Measurements from ENCODE around the gene KHDC4.
"Not testable (repeated sequence)": the region's sequence is repeated elsewhere in the genome, so short reads cannot be mapped to it uniquely, and the experiment has no call there.

The KHDC4 gene

DNA sequence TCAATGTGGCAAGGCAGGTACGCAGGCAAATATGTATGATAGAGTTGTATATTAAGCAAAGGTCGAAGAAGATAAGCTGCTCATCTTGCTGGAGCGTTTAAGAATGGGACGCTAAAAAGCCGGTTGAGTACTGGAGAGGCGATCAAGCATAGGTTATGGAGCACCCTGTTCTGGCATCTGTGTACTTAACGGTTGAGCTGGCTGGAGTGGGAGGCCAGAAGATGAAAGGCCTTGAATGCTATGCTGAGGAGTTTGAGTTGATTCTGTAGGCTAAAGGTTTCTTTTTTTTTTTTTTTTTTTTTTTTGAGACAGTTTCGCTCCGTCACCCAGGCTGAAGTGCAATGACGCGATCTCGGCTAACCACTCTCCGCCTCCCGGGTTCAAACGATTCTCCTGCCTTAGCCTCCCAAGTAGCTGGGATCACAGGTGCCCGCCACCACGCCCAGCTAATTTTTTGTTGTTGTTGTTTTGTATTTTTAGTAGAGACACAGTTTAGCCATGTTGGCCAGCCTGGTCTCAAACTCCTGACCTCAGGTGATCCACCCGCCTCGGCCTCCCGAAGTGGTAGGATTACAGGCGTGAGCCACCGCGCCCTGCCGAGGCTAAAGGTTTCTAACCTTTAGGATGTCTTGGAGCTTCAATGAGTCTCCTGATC is 850 bp upstream of the KHDC4 start:
- DNase-seq (ENCODE audit: low read depth) = no peak
- H3K4me3 ChIP-seq (ENCODE audit: low read depth, low read length) = peak overlapping the region; percentile 99
- TF ChIP-seq, protein P1, sequence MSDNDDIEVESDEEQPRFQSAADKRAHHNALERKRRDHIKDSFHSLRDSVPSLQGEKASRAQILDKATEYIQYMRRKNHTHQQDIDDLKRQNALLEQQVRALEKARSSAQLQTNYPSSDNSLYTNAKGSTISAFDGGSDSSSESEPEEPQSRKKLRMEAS (IDR thresholded peaks at IDR 0.05; ENCODE audit: low read depth, low read length) = no peak
- TF ChIP-seq, protein P2, sequence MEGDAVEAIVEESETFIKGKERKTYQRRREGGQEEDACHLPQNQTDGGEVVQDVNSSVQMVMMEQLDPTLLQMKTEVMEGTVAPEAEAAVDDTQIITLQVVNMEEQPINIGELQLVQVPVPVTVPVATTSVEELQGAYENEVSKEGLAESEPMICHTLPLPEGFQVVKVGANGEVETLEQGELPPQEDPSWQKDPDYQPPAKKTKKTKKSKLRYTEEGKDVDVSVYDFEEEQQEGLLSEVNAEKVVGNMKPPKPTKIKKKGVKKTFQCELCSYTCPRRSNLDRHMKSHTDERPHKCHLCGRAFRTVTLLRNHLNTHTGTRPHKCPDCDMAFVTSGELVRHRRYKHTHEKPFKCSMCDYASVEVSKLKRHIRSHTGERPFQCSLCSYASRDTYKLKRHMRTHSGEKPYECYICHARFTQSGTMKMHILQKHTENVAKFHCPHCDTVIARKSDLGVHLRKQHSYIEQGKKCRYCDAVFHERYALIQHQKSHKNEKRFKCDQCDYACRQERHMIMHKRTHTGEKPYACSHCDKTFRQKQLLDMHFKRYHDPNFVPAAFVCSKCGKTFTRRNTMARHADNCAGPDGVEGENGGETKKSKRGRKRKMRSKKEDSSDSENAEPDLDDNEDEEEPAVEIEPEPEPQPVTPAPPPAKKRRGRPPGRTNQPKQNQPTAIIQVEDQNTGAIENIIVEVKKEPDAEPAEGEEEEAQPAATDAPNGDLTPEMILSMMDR (IDR thresholded peaks at IDR 0.05; ENCODE audit: low read depth, low read length) = no peak
- no peak for TF ChIP-seq POLR2A (IDR thresholded peaks at IDR 0.05; ENCODE audit: extremely low read depth, insufficient read length)
- TF ChIP-seq MYC (IDR thresholded peaks at IDR 0.05; ENCODE audit: low read depth, low read length) = no peak

DNA sequence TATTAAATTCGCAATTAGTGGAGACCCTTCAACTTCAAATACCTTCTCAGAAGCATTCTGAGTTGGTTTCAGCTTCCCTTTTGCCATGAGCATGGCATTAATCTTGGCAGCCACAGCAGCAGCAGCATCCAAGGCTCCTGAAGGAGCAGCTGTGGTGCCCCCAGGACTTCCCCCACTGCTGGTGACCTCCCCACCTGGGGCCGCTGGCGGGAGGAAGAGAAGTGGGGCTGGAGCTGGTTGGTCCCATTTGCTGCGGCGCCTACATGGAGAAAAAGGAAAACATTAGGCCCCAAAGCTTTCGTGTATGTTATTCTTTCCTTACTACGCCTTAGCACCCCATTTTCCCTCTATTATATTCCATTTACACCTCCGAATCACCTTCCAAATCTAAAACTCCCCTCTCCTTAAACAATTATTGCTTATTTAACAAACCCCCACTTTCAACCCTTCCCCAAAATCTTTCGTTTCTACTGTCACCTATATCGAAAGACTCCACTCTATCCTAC is 569 bp downstream of the KHDC4 start:
- H3K4me3 ChIP-seq (ENCODE audit: low read depth, low read length) = peak overlapping the region; percentile 99
- TF ChIP-seq MYC (IDR thresholded peaks at IDR 0.05; ENCODE audit: low read depth, low read length) (no peak), POLR2A (IDR thresholded peaks at IDR 0.05; ENCODE audit: extremely low read depth, insufficient read length) (no peak)
- TF ChIP-seq, protein P1 (IDR thresholded peaks at IDR 0.05; ENCODE audit: low read depth, low read length) = no peak
- TF ChIP-seq, protein P2 (IDR thresholded peaks at IDR 0.05; ENCODE audit: low read depth, low read length) = no peak
- DNase-seq (ENCODE audit: low read depth) = peak; percentile 39

DNA sequence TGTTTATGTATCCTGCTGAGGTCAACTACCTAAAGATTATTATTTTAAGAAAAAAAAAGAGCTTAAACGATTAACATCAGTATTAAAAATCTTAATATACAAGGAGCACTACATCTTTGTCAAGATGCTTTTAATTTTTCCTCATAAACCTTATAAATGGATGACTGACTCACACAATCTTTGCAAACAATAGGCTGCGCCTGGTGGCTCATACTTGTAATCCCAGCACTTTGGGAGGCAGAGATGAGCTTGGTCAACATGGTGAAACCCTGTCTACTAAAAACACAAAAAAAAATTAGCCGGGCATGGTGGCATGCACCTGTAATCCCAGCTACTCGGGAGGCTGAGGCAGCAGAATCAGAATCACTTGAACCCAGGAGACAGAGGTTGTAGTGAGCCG is 1.7 kb downstream of the KHDC4 start:
- H3K4me3 ChIP-seq (ENCODE audit: low read depth, low read length) = peak overlapping the region; percentile 99
- no peak for DNase-seq (ENCODE audit: low read depth)
- TF ChIP-seq POLR2A (IDR thresholded peaks at IDR 0.05; ENCODE audit: extremely low read depth, insufficient read length) = no peak
- TF ChIP-seq, protein P2 (IDR thresholded peaks at IDR 0.05; ENCODE audit: low read depth, low read length) = no peak
- no peak for TF ChIP-seq MYC (IDR thresholded peaks at IDR 0.05; ENCODE audit: low read depth, low read length)
- TF ChIP-seq, protein P1 (IDR thresholded peaks at IDR 0.05; ENCODE audit: low read depth, low read length) = no peak

DNA sequence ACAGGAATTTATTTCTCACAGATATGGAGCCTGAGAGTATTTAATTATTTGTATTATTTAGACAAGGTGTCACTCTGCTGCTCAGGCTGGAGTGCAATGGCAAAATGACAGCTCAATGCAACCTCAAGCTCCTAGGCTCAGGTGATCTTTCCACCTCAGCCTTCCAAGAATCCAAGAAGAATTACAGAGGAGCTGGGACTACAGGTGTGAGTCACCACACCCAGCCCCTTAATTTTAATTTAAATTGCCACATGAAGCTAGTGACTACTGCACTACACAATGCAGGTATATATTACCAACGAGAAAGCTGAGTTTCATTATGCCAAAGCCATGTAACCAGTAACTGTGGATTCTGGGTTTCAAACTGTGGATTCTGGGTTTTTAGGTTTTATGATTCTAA is 2.1 kb downstream of the KHDC4 start:
- no peak for TF ChIP-seq MYC (IDR thresholded peaks at IDR 0.05; ENCODE audit: low read depth, low read length)
- no peak for TF ChIP-seq POLR2A (IDR thresholded peaks at IDR 0.05; ENCODE audit: extremely low read depth, insufficient read length)
- DNase-seq (ENCODE audit: low read depth) = no peak
- peak overlapping the region; percentile 99 for H3K4me3 ChIP-seq (ENCODE audit: low read depth, low read length)

DNA sequence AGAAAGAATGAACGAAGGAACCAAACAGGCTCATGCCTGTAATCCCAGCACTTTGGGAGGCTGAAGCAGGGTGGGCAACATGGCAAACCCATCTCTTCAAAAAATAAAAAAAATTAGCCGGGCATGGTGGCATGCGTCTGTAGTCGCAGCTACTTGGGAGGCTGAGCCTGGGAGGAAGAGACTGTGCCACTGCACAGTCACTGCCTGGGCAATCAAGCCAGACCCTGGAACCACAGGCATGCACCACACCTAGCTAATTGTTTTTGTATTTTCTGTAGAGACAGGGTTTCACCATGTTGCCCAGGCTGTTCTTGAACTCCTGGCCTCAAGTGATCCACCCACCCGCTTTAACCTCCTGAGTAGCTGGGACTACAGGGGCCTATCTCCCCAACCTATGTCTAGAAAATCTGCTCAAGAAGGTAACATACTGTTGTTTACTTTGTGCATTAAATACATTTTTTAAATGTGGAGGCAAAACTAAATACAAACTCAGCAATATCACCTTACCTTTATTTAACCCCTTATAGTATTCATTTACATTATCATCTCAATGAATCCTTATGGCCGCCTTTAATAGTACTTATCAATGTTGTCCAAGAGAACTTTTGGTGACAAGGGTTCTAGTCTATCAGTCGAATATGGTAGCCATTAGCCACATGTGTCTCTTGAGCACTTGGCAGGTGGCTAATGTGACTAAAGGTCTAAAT is 2.7 kb downstream of the KHDC4 start:
- TF ChIP-seq, protein P2 (IDR thresholded peaks at IDR 0.05; ENCODE audit: low read depth, low read length) = no peak
- TF ChIP-seq, protein P1 (IDR thresholded peaks at IDR 0.05; ENCODE audit: low read depth, low read length) = no peak
- TF ChIP-seq MYC (IDR thresholded peaks at IDR 0.05; ENCODE audit: low read depth, low read length) = no peak
- no peak for TF ChIP-seq POLR2A (IDR thresholded peaks at IDR 0.05; ENCODE audit: extremely low read depth, insufficient read length)
- peak overlapping the region; percentile 99 for H3K4me3 ChIP-seq (ENCODE audit: low read depth, low read length)
- DNase-seq (ENCODE audit: low read depth) = no peak

DNA sequence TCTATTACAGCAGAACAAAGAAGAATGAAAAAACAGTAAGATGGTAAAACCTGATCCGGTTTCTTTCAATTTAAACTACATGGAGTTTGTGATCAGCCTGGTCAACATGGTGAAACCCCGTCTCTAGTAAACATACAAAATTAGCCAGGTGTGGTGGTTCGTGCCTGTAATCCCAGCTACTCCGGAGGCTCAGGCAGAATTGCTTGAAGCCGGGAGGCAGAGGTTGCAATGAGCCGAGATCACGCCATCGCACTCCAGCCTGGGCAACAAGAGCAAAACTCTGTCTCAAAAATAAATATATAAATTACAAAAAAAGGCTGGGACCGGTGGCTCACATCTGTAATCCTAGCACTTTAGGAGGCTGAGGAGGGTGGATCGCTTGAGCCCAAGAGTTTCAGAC is 3.5 kb downstream of the KHDC4 start:
- peak overlapping the region; percentile 14 for H3K4me3 ChIP-seq (ENCODE audit: low read depth, low read length)
- DNase-seq (ENCODE audit: low read depth) = not testable (repeated sequence)
